Activated B cell treated with CpG ODN at 0.5 μM for 24 hours (primary cell): ENCODE data around the gene CYBA. TPM values are rescaled to one million over a fixed set of nuclear protein-coding genes. Genes with fewer than 3 reads are reported as not detected.
A peak's percentile ranks its signal among the peaks of the same experiment; 100 is the strongest.

Experiments used
- ATAC-seq: fragments of 200-7000 bp; cut with Tn5 transposase; one replicate; pipeline ENCODE4 v1.10.0; 2021; ENCODE audit warnings: low read depth, mild to moderate bottlenecking, moderate library complexity
- CTCF ChIA-PET: fragments of 350-600 bp; sonication (Branson Sonifier 250); formaldehyde crosslinking; loops from one replicate; lab custom pipeline; 2021; ENCODE audit warnings: antibody characterized with exemption; lab: Charles Lee
- POLR2A ChIA-PET: fragments of 350-600 bp; sonication (Branson Sonifier 250); formaldehyde crosslinking; loops from one replicate; lab custom pipeline; 2021; ENCODE audit warnings: antibody characterized with exemption; lab: Charles Lee
- DNase-seq: peaks from one replicate; pipeline ENCODE4 v3.0.0; 2022
- H3K27ac Mint-ChIP-seq: one replicate; pipeline ENCODE4 v1.8.0; 2020; ENCODE audit warnings: mixed read lengths
- H3K27me3 Mint-ChIP-seq: one replicate; pipeline ENCODE4 v1.8.0; 2021; ENCODE audit warnings: mixed read lengths
- H3K36me3 Mint-ChIP-seq: one replicate; pipeline ENCODE4 v1.8.0; 2021; ENCODE audit warnings: low read depth, mixed read lengths
- H3K4me1 Mint-ChIP-seq: one replicate; pipeline ENCODE4 v1.8.0; 2021; ENCODE audit warnings: mixed read lengths
- H3K4me3 Mint-ChIP-seq: one replicate; pipeline ENCODE4 v1.8.0; 2020; ENCODE audit warnings: mild to moderate bottlenecking, mixed read lengths
- H3K9me3 Mint-ChIP-seq: one replicate; pipeline ENCODE4 v1.8.0; 2020; ENCODE audit warnings: mixed read lengths
- CTCF ChIP-seq: fragments of 200-600 bp; IDR thresholded peaks from one replicate; pipeline ENCODE4 v1.8.0; 2022; ENCODE audit warnings: antibody characterized with exemption, mild to moderate bottlenecking
- intact Hi-C: fragments of 100-400 bp; cut with micrococcal nuclease; formaldehyde crosslinking; loops from one replicate; pipeline ENCODE4 v1.15.1; 2024
- total RNA-seq: library from RNA; stranded (reverse); gene quantifications from 2 replicates; pipeline ENCODE4 v1.2.3, GENCODE V29; 2022

Gene CYBA
- total RNA-seq, 1 donor from 2014 or later: 456 TPM

GRCh38 chr16:88681709-88682451 lies 31.0 kb upstream of the CYBA start:
- DNase-seq: peak; percentile 62
- Mint-ChIP-seq H3K4me3 (peak overlapping the region; percentile 79), H3K9me3 (no peaks in the 10 kb centered on the region), H3K4me1 (peaks cover 46% of the 10 kb centered on the region), H3K27me3 (no peaks in the 10 kb centered on the region), H3K27ac (peak overlapping the region; percentile 93), H3K36me3 (peaks cover 8% of the 10 kb centered on the region)
- intact Hi-C loops: loop anchor here (1.0 to 10.0 kb wide), 5 partner anchors 19 to 227 kb away; partner anchors contain the start of genes CTU2, CYBA, MVD and RNF166
- CTCF ChIA-PET: interaction anchor here (0.8 to 1.4 kb wide), 4 partner anchors 17 to 48 kb away, joined by 3 to 6 read pairs (median 4); no protein-coding TSS in a partner anchor
- POLR2A ChIA-PET: interaction anchor here (0.6 to 3.8 kb wide), 9 partner anchors 11 to 112 kb away, joined by 3 to 32 read pairs (median 5); partner anchors contain the start of genes CYBA, MVD and ZC3H18
- ATAC-seq: peak; percentile 74
- no peak for TF ChIP-seq CTCF

- ATAC-seq (peak; percentile 12), DNase-seq (no peak)
- H3K36me3 Mint-ChIP-seq: peaks cover 9% of the 10 kb centered on the region
- peak overlapping the region; percentile 79 for H3K4me3 Mint-ChIP-seq
- peaks cover 46% of the 10 kb centered on the region for H3K4me1 Mint-ChIP-seq
- H3K9me3 Mint-ChIP-seq: no peaks in the 10 kb centered on the region
- TF ChIP-seq CTCF: no peak
- H3K27me3 Mint-ChIP-seq: no peaks in the 10 kb centered on the region
- H3K27ac Mint-ChIP-seq: peak overlapping the region; percentile 93
- CTCF ChIA-PET: interaction anchor here (0.8 to 1.4 kb wide), 4 partner anchors 17 to 48 kb away, joined by 3 to 6 read pairs (median 4); no protein-coding TSS in a partner anchor
- intact Hi-C loops: loop anchor here (1.0 to 10.0 kb wide), 4 partner anchors 20 to 226 kb away; partner anchors contain the start of genes CTU2, CYBA, RNF166 and ZFPM1
- POLR2A ChIA-PET: interaction anchor here (0.7 to 3.8 kb wide), 9 partner anchors 10 to 158 kb away, joined by 3 to 32 read pairs (median 5); partner anchors contain the start of genes CYBA, MVD and ZC3H18
These were observed 30.3 kb upstream of the CYBA start for GRCh38 chr16:88681084-88681680.

- intact Hi-C loops: loop anchor here (1.0 to 10.0 kb wide), 4 partner anchors 21 to 226 kb away; partner anchors contain the start of genes CTU2, CYBA, RNF166 and ZFPM1
- Mint-ChIP-seq H3K36me3 (peaks cover 12% of the 10 kb centered on the region), H3K27ac (peak overlapping the region; percentile 93), H3K9me3 (no peaks in the 10 kb centered on the region), H3K4me1 (peaks cover 46% of the 10 kb centered on the region), H3K27me3 (no peaks in the 10 kb centered on the region), H3K4me3 (peak overlapping the region; percentile 79)
- ChIA-PET CTCF (interaction anchor here (1.3 to 1.4 kb wide), 2 partner anchors 16 to 20 kb away, joined by 4 to 6 read pairs; no protein-coding TSS in a partner anchor), POLR2A (interaction anchor here (0.7 to 3.8 kb wide), 8 partner anchors 17 to 158 kb away, joined by 3 to 32 read pairs (median 6); partner anchors contain the start of genes CYBA, MVD and ZC3H18)
- TF ChIP-seq CTCF: no peak
- DNase-seq: no peak
- ATAC-seq: no peak
These were observed 29.8 kb upstream of the CYBA start for GRCh38 chr16:88680554-88681083.

- no peak overlapping the region for H3K4me3 Mint-ChIP-seq
- peaks cover 17% of the 10 kb centered on the region for H3K36me3 Mint-ChIP-seq
- no peak for DNase-seq
- intact Hi-C loops: no loop called here
- H3K4me1 Mint-ChIP-seq: peaks cover 25% of the 10 kb centered on the region
- no peak overlapping the region for H3K27ac Mint-ChIP-seq
- CTCF ChIA-PET: no interaction called here
- no peak for TF ChIP-seq CTCF
- no peaks in the 10 kb centered on the region for H3K9me3 Mint-ChIP-seq
- ATAC-seq: no peak
- H3K27me3 Mint-ChIP-seq: no peaks in the 10 kb centered on the region
- POLR2A ChIA-PET: interaction anchor here (3.8 kb wide), 1 partner anchor 15 kb away, joined by 32 read pairs; the partner anchor contains the start of gene MVD
These were observed 27.5 kb upstream of the CYBA start for GRCh38 chr16:88678224-88678979.
